ENCODE results near the gene YARS1. TPM values are rescaled to one million over a fixed set of nuclear protein-coding genes. Genes with fewer than 3 reads are reported as not detected.
A peak's percentile ranks its signal among the peaks of the same experiment; 100 is the strongest.

Gene YARS1
- total RNA-seq, 2 experiments from 2014 or later, result 259 to 309 TPM

DNA sequence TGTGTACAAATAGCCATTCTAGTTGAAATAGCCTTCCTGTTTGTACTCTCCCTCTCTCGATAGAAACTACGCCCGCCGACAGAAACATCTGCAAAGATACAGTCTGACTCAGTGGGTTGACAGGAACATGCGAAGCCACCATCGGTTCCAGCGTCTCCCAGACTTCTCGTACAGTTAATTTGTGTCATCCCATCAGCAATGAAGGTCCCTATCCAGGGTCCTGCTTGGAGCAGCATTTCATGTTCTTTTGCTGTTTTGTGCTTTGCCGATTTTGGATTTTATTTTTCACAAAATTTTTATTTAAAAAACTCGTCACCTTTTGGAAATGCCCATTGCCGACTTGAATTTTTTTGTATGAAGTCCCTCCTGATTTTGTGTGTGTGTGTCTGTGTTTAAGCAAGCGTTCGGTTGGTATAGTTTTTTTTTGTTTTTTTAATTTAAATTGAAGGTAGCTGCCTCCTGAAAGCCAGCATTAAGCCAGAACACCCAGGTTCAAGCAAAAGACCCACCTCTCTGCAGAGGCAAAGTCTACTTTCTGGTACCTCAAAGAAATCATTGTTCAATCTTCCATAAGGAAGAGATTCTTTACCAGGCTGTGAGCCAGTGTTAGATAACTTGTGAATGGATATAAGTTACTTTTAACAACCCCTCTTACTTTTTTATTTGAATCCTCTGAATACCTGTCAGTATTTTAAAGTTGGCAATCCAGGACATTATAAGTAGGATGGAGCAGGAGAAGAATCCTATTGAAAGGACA, 38.9 kb upstream of the YARS1 start:
- no peak overlapping the region for H3K4me3 Mint-ChIP-seq
- no peaks in the 10 kb centered on the region for H3K9me3 Mint-ChIP-seq (ENCODE audit: low read depth)
- POLR2A ChIA-PET, result no interaction called here
- peaks cover 27% of the 10 kb centered on the region for H3K36me3 Mint-ChIP-seq (ENCODE audit: low read depth)
- intact Hi-C loops (cut with DNase I, micrococcal nuclease), result no loop called here
- no peaks in the 10 kb centered on the region for H3K4me1 Mint-ChIP-seq
- no peaks in the 10 kb centered on the region for H3K27me3 Mint-ChIP-seq
- ATAC-seq, result no peak
- DNase-seq, result no peak
- CTCF ChIA-PET, result no interaction called here
- H3K27ac Mint-ChIP-seq, result no peak overlapping the region

DNA sequence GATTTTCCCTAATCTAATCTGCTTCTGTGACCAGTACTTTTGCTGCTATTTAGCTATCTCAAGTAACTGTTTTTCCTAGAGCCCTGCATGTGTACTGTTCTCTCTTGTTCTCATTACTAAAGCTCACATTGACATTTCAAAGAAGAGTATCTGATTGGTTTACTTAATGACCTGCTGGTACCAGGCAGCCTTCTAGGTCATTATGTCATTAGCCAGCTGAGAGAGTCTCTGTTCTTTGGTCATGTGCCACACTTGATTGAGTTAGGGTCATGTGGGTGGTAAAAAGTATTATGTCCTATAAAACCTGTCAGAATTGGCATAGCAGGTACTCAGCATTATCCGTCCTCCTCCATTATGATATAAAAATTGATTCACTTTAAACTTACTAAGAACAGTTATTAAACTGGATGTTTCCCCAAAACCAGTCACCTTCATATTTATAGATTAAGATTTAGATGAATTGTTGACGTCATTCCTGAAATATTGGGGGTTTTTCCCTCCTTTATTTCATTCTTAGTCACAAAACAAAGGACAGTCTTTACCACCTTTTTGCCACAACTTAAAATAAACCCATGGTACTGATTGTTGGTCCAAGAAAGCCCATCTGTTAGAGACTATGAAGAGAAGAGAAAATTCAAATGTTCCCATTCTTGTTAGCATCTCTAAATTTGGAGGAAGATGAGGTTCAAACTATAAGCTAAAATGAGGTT, 31.4 kb upstream of the YARS1 start:
- CTCF ChIA-PET, result interaction anchor here (0.6 to 0.7 kb wide), 3 partner anchors 24 to 66 kb away, joined by 3 to 5 read pairs (median 3); no protein-coding TSS in a partner anchor
- peaks cover 4% of the 10 kb centered on the region for H3K4me1 Mint-ChIP-seq
- no peak for DNase-seq
- ATAC-seq, result no peak
- H3K9me3 Mint-ChIP-seq (ENCODE audit: low read depth), result no peaks in the 10 kb centered on the region
- H3K27me3 Mint-ChIP-seq, result no peaks in the 10 kb centered on the region
- H3K36me3 Mint-ChIP-seq (ENCODE audit: low read depth), result peaks cover 21% of the 10 kb centered on the region
- POLR2A ChIA-PET, result interaction anchor here (0.7 kb wide), 1 partner anchor 22 kb away, joined by 4 read pairs; no protein-coding TSS in a partner anchor
- no peak overlapping the region for H3K4me3 Mint-ChIP-seq
- intact Hi-C loops (cut with DNase I, micrococcal nuclease), result no loop called here
- H3K27ac Mint-ChIP-seq, result no peak overlapping the region

- H3K4me1 Mint-ChIP-seq, result peaks cover 3% of the 10 kb centered on the region
- peak overlapping the region; percentile 16 for H3K27ac Mint-ChIP-seq
- no peaks in the 10 kb centered on the region for H3K9me3 Mint-ChIP-seq (ENCODE audit: low read depth)
- intact Hi-C loops (cut with DNase I, micrococcal nuclease), result no loop called here
- ATAC-seq (no peak), DNase-seq (no peak)
- ChIA-PET CTCF (interaction anchor here (1.2 kb wide), 1 partner anchor 120 kb away, joined by 5 read pairs; no protein-coding TSS in a partner anchor), POLR2A (no interaction called here)
- H3K4me3 Mint-ChIP-seq, result no peak overlapping the region
- H3K36me3 Mint-ChIP-seq (ENCODE audit: low read depth), result peaks cover 51% of the 10 kb centered on the region
- no peaks in the 10 kb centered on the region for H3K27me3 Mint-ChIP-seq
Observed at GRCh38 chr1:32831878-32832277, 14.7 kb upstream of the YARS1 start.

DNA sequence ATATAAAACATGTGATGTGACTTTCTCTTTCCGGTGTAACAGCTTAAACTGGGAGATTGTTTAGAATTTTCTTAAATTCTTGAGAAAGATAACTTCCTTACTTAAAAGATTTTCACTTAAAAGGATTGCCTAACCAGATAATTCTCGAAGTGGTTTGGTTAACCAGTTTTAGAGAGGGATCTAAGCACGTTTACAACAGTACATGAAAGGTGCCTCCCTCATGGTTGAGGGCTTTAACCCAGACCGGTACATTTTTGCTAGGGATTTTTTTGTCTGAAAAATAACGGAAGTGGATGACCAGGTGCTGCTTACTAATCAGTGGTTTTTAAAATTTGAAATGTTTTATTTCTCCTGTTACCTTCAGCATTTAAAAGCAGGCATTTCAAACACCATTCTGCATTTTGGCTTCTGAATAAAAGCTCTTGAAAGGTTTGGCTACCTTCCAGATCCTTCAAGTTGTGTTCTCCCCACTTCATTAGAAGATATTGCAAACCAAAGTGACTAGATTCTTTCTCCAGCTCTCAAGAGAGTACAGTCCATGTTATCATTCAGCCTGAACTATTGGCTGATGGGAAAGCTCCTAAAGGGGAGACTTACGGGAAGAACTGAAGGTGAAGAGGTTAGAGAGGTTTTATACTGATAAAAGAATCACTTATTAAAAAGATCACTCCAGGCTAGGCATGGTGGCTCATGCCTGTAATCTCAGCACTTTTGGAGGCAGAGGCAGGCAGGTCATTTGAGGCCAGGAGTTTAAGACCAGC, 13.1 kb upstream of the YARS1 start:
- peaks cover 3% of the 10 kb centered on the region for H3K4me1 Mint-ChIP-seq
- ATAC-seq (no peak), DNase-seq (no peak)
- intact Hi-C loops (cut with DNase I, micrococcal nuclease), result no loop called here
- ChIA-PET POLR2A (no interaction called here), CTCF (no interaction called here)
- H3K36me3 Mint-ChIP-seq (ENCODE audit: low read depth), result peaks cover 54% of the 10 kb centered on the region
- no peaks in the 10 kb centered on the region for H3K9me3 Mint-ChIP-seq (ENCODE audit: low read depth)
- H3K27me3 Mint-ChIP-seq, result no peaks in the 10 kb centered on the region
- H3K27ac Mint-ChIP-seq, result no peak overlapping the region
- H3K4me3 Mint-ChIP-seq, result no peak overlapping the region

- POLR2A ChIA-PET, result no interaction called here
- Mint-ChIP-seq H3K9me3 (ENCODE audit: low read depth) (no peaks in the 10 kb centered on the region), H3K27ac (no peak overlapping the region), H3K27me3 (no peaks in the 10 kb centered on the region), H3K4me3 (no peak overlapping the region), H3K4me1 (peaks cover 3% of the 10 kb centered on the region), H3K36me3 (ENCODE audit: low read depth) (peaks cover 48% of the 10 kb centered on the region)
- intact Hi-C loops (cut with DNase I, micrococcal nuclease), result no loop called here
- CTCF ChIA-PET, result interaction anchor here (0.7 kb wide), 1 partner anchor 103 kb away, joined by 3 read pairs; no protein-coding TSS in a partner anchor
- ATAC-seq (no peak), DNase-seq (no peak)
Observed at GRCh38 chr1:32828341-32828740, 11.2 kb upstream of the YARS1 start.

GRCh38 chr1:32825181-32825580, 8.0 kb upstream of the YARS1 start:
- no peak for ATAC-seq
- intact Hi-C loops (cut with DNase I, micrococcal nuclease), result no loop called here
- Mint-ChIP-seq H3K36me3 (ENCODE audit: low read depth) (peaks cover 27% of the 10 kb centered on the region), H3K27ac (no peak overlapping the region), H3K27me3 (no peaks in the 10 kb centered on the region), H3K4me3 (no peak overlapping the region), H3K9me3 (ENCODE audit: low read depth) (no peaks in the 10 kb centered on the region), H3K4me1 (peaks cover 6% of the 10 kb centered on the region)
- CTCF ChIA-PET, result no interaction called here
- DNase-seq, result no peak
- POLR2A ChIA-PET, result no interaction called here

GRCh38 chr1:32818804-32819541, 1.8 kb upstream of the YARS1 start:
- Mint-ChIP-seq H3K27me3 (no peaks in the 10 kb centered on the region), H3K36me3 (ENCODE audit: low read depth) (peaks cover 27% of the 10 kb centered on the region), H3K4me1 (peaks cover 37% of the 10 kb centered on the region), H3K27ac (peak overlapping the region; percentile 74), H3K4me3 (peak overlapping the region; percentile 97), H3K9me3 (ENCODE audit: low read depth) (no peaks in the 10 kb centered on the region)
- ChIA-PET CTCF (interaction anchor here (0.6 kb wide), 1 partner anchor 613 kb away, joined by 3 read pairs; no protein-coding TSS in a partner anchor), POLR2A (interaction anchor here (0.6 to 0.7 kb wide), 2 partner anchors 14 to 140 kb away, joined by 3 to 5 read pairs; no protein-coding TSS in a partner anchor)
- ATAC-seq (peak; percentile 7), DNase-seq (peak; percentile 23)
- intact Hi-C loops (cut with DNase I, micrococcal nuclease), result loop anchor here in 1 of 2 experiments (5.0 to 10.0 kb wide), 2 partner anchors 527 to 1174 kb away; partner anchors contain the start of genes HDAC1 and PEF1

DNA sequence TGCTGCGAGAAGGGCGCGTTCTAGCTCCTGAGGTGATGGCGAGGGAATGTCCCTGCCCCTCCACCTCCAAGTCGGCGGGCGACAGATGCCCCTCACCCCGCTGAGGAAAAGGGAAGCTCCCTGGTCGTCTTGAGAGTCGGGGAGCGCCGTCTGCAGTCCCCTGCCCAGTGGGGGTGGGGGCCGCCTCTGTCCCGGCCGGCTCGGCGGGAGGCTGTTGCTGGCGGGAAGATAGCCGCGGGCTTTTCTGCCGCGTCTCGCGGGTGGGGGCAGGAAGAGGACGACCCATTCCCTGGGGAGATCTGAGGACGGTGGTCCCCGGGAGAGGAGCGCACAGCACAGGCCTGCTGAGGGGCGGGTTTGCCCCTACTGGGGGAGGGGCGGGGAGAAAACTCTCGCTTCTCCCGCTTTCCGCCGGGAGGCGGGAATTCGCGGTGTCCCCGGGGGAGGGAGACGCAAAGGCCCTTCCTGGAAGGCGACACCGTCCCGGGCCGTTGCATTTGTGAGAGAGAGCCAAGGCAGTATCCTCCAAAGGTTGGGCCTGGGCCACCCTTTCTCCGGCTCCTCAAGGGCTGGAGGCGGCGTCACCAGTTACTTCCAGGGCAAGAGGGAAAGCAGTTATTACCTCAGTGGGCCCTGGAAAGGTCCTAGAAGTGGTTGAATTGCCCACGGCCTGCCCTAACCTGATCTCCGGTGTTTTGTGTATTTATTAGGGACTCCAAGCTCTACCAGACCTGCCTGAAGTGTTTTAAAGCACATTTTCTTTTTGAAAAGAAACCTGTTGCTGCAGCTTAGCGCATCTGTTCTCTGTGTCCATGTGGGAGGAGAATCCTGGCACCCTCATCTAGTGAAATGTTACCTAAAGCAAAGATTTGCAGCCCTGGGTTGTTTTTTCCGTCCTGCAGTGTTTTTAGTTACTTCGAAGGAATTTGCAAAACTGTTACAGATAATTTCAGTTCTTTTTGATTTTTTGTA, 943 bp upstream of the YARS1 start:
- no peaks in the 10 kb centered on the region for H3K27me3 Mint-ChIP-seq
- ChIA-PET POLR2A (interaction anchor here (0.6 to 1.0 kb wide), 4 partner anchors 13 to 298 kb away, joined by 3 to 7 read pairs (median 4); no protein-coding TSS in a partner anchor), CTCF (interaction anchor here (0.6 kb wide), 1 partner anchor 638 kb away, joined by 5 read pairs; no protein-coding TSS in a partner anchor)
- peak; percentile 3 for ATAC-seq
- peaks cover 45% of the 10 kb centered on the region for H3K4me1 Mint-ChIP-seq
- H3K4me3 Mint-ChIP-seq, result peak overlapping the region; percentile 97
- intact Hi-C loops (cut with DNase I, micrococcal nuclease), result loop anchor here (1.0 to 10.0 kb wide), 20 partner anchors 17 to 1173 kb away; partner anchors contain the start of genes AZIN2 (in 1 of the 2), BSDC1 (in 1 of the 2), EIF3I (in 1 of the 2) and HDAC1 (in 1 of the 2)
- peaks cover 34% of the 10 kb centered on the region for H3K36me3 Mint-ChIP-seq (ENCODE audit: low read depth)
- peak overlapping the region; percentile 99 for H3K27ac Mint-ChIP-seq
- no peaks in the 10 kb centered on the region for H3K9me3 Mint-ChIP-seq (ENCODE audit: low read depth)
- peak; percentile 61 for DNase-seq

- H3K27ac Mint-ChIP-seq, result peak overlapping the region; percentile 99
- no peaks in the 10 kb centered on the region for H3K9me3 Mint-ChIP-seq (ENCODE audit: low read depth)
- peaks cover 52% of the 10 kb centered on the region for H3K4me1 Mint-ChIP-seq
- peak overlapping the region; percentile 97 for H3K4me3 Mint-ChIP-seq
- DNase-seq, result no peak
- intact Hi-C loops (cut with DNase I, micrococcal nuclease), result loop anchor here (1.0 to 10.0 kb wide), 20 partner anchors 15 to 1172 kb away; partner anchors contain the start of genes AZIN2 (in 1 of the 2), BSDC1 (in 1 of the 2), EIF3I (in 1 of the 2) and HDAC1 (in 1 of the 2)
- ChIA-PET CTCF (interaction anchor here (0.6 kb wide), 1 partner anchor 91 kb away, joined by 3 read pairs; no protein-coding TSS in a partner anchor), POLR2A (interaction anchor here (0.8 to 1.0 kb wide), 2 partner anchors 18 to 296 kb away, joined by 3 to 4 read pairs; no protein-coding TSS in a partner anchor)
- peaks cover 42% of the 10 kb centered on the region for H3K36me3 Mint-ChIP-seq (ENCODE audit: low read depth)
- no peaks in the 10 kb centered on the region for H3K27me3 Mint-ChIP-seq
- peak; percentile 17 for ATAC-seq
Observed at GRCh38 chr1:32816676-32817158, 441 bp downstream of the YARS1 start.

All from activated CD4-positive, alpha-beta T cell treated with anti-CD3 and anti-CD28 coated beads for 36 hours (primary cell).